Measurements from ENCODE around the gene MRPS34.

GRCh38 chr16:1773703-1774447 lies 941 bp upstream of the MRPS34 start:
- TF ChIP-seq POLR2A (IDR thresholded peaks at IDR 0.05; ENCODE audit: low read depth, low read length), result no peak
- TF ChIP-seq TAF1 (IDR thresholded peaks at IDR 0.05; ENCODE audit: low read depth, low read length), result no peak
- TF ChIP-seq POLR2AphosphoS5 (IDR thresholded peaks at IDR 0.05; ENCODE audit: low read depth, low read length), result no peak
- TF ChIP-seq PAX5 (IDR thresholded peaks at IDR 0.05; ENCODE audit: insufficient read depth, low read length, severe bottlenecking), result no peak

Measured in GM12891 (cell line).